Vagina (tissue), 2 donors: ENCODE results near the gene MSI2.

Experiments used
- CTCF ChIP-seq, 3 experiments: fragments of 450-650 bp in 2 of 3; fragments of 200-600 bp in 1 of 3; sonication (generic) in 1 of 3; IDR thresholded peaks; one replicate each; pipeline ENCODE4 v1.5.1; 2017 to 2019; ENCODE audit warnings: antibody characterized with exemption in 3 of 3, mild to moderate bottlenecking in 2 of 3, moderate library complexity in 2 of 3
- POLR2A ChIP-seq, 2 donors: fragments of 450-650 bp; IDR thresholded peaks; one replicate each; pipeline ENCODE4 v1.6.1; 2017; ENCODE audit warnings: antibody characterized with exemption in 2 of 2, mild to moderate bottlenecking in 2 of 2, moderate library complexity in 2 of 2

- TF ChIP-seq CTCF (IDR thresholded peaks at IDR 0.05) = no peak
- no peak for TF ChIP-seq POLR2A (IDR thresholded peaks at IDR 0.05)
Measured at GRCh38 chr17:57638284-57638683, 382.0 kb downstream of the MSI2 start.
